C4-2B (cell line): ENCODE results near the gene ZNF594.

Experiments
- CTCF ChIP-seq: fragments of 450-650 bp; conservative IDR thresholded peaks from 2 replicates; pipeline ENCODE4 v1.5.1; 2017; ENCODE audit warnings: mild to moderate bottlenecking
- ZFX ChIP-seq: fragments of 450-650 bp; IDR thresholded peaks from 2 replicates; pipeline ENCODE4 v1.6.1; 2017

GRCh38 chr17:5183410-5183793 is 8.3 kb downstream of the ZNF594 start:
- TF ChIP-seq CTCF (no peak), ZFX (no peak)
